Retinal pigment epithelial cell (primary cell): ENCODE data around the gene KEAP1.
"Not testable (repeated sequence)": the region's sequence is repeated elsewhere in the genome, so short reads cannot be mapped to it uniquely, and the experiment has no call there.

Experiments used
- DNase-seq: peaks from one replicate; pipeline ENCODE4 v3.0.0-alpha.2; 2010; ENCODE audit warnings: low read depth
- H3K4me3 ChIP-seq: 2 replicates; pipeline ENCODE4 v1.5.1; 2011; ENCODE audit warnings: mild to moderate bottlenecking, low read length, control low read depth, moderate library complexity
- CTCF ChIP-seq: conservative IDR thresholded peaks from 2 replicates; pipeline ENCODE4 v1.5.1; 2011; ENCODE audit warnings: low read depth, low read length, control low read depth, inconsistent platforms

The KEAP1 gene

GRCh38 chr19:10471909-10472308, 31.2 kb downstream of the KEAP1 start:
- DNase-seq = no peak
- H3K4me3 ChIP-seq = no peak overlapping the region
- TF ChIP-seq CTCF = peak; percentile 55

- no peak overlapping the region for H3K4me3 ChIP-seq
- TF ChIP-seq CTCF = no peak
- no peak for DNase-seq
Observed at GRCh38 chr19:10468133-10468532, 35.0 kb downstream of the KEAP1 start.

- H3K4me3 ChIP-seq = no peak overlapping the region
- DNase-seq = no peak
- TF ChIP-seq CTCF = no peak
Observed at GRCh38 chr19:10467104-10467706, 36.0 kb downstream of the KEAP1 start.

- no peak for DNase-seq
- no peak overlapping the region for H3K4me3 ChIP-seq
- no peak for TF ChIP-seq CTCF
Observed at GRCh38 chr19:10464456-10464855, 38.7 kb downstream of the KEAP1 start.

GRCh38 chr19:10462557-10462956, 40.6 kb downstream of the KEAP1 start:
- no peak for TF ChIP-seq CTCF
- no peak for DNase-seq
- H3K4me3 ChIP-seq = no peak overlapping the region

- H3K4me3 ChIP-seq, DNase-seq: not testable (repeated sequence)
Observed at GRCh38 chr19:10462042-10462441, 41.1 kb downstream of the KEAP1 start.

- peak; percentile 60 for DNase-seq
- no peak for TF ChIP-seq CTCF
- H3K4me3 ChIP-seq = peak overlapping the region; percentile 50
Observed at GRCh38 chr19:10461047-10461949, 41.9 kb downstream of the KEAP1 start.
